CD1c-positive myeloid dendritic cell (primary cell): ENCODE results near the gene PGM3.

Experiments used
- DNase-seq: peaks from one replicate; pipeline ENCODE4 v3.0.0-alpha.2; 2016; ENCODE audit errors: extremely low spot score

The PGM3 gene

GRCh38 chr6:83117802-83118201, 75.3 kb downstream of the PGM3 start:
- peak; percentile 8 for DNase-seq
